Activated CD4-positive, alpha-beta T cell treated with anti-CD3 and anti-CD28 coated beads for 4 hours (primary cell): ENCODE measurements around the gene CACNB4.
A peak's percentile ranks its signal among the peaks of the same experiment; 100 is the strongest.
"Not testable (repeated sequence)": the region's sequence is repeated elsewhere in the genome, so short reads cannot be mapped to it uniquely, and the experiment has no call there.

Experiments
- DNase-seq, 2 donors: peaks; one replicate each; pipeline ENCODE4 v3.0.0-alpha.2; 2020

CACNB4 gene

DNA sequence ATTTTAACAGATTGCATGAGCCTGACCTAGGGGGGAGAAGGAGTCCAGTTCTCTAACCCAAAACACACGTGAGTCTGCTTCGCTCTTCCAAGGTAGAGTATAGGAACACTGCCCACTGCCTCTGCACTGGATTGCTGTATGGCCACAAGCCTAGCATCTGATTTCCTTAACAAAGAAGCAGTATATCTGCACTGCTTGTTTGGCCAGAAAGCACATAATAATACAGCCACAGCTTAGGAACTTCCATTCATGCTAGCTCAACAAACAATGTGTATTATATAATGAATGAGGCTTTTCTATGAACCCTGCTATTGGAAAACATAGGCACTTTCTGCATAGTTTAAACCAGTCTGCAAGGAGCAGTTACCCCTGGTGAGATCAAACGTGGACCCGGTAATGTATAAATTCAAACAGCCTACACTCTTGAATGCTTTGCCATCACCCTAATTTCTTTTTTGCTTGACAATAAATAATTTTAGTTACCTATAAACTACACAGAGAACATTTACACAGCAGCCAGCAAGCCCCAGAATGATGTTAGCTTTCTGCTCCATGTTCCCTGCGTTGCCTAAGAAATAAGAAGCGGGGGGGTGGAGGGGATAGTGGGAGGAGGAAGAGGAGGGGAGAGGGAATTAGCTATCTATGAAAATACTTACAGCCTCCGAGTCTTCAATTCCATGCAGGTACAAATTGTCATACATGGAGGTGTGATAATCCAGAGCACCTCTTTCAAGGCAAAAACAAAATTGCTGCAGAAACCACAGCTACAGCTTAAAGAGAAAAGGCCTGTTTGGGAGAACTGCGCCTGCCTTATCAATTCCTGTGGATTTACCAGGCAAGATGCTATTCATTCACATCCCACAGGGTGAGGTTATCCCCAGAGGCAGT lies 125.6 kb downstream of the CACNB4 start:
- DNase-seq: no peak

DNA sequence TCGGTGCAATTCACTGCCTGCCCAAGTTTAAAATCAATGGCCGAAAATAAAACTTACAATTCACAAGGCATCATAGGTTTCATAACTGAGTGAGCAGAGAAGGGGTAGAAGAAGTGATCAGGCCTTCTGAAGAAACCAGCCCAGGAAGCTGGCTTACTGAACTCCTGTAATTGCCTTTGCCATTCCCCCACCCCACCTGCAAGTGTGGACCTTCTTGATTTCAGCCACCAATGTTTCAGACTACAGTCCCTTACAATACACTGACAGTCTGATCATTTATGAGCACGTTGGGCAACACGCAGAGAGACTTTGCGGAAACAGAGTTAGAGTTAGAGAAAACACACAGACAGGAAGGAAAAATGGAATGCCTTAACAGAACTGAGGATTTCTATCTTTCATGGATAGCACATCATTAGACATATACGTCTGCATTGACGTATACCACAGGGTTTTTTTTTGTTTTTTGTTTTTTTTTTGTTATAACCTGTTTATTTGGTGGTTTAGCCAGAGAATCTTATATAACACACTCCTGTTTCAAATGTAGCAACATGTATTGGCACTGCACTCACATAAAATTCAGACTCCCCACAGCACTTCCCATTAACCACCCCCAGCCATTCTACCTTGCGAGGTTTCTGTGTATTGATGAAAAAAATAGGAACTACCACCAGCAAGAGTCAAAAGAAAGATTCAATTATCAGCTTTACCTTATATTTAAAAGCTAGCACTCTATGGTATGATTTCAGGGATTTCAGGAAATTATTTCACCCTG lies 126.4 kb downstream of the CACNB4 start:
- no peak for DNase-seq

DNA sequence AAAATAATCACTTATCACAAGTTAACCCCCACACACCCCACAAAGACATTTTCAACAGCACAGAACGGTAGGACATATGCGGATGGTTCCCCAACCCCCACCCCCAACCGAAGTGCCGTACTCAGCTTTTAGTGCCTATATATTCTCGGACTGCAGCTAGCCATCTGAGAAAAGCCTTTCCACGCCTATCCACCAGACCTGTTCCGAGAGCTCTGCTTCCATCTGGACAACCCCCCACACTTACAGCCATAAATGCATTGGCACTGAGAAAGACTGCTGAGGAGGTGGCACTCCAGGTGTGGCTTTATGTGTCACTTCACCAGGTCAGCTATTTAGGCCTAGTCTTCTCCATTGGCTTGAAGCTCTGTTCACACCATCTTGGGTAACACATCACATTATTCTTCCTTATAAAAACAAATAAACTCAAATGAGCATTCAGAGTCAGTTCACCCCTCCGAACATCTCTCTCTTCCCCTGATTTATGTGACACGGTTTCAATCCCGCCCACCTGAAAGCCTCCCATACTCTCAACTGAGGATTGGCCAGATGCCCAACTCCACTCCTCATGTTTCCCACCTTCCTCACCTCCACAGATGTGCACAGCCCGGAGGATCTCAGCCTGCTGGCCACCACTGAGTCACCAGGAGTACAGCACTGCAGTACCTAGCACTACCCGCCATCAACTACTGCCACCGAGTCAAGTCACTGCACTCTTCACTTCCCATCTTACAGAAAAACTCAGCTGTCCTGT lies 127.4 kb downstream of the CACNB4 start:
- no peak for DNase-seq

DNA sequence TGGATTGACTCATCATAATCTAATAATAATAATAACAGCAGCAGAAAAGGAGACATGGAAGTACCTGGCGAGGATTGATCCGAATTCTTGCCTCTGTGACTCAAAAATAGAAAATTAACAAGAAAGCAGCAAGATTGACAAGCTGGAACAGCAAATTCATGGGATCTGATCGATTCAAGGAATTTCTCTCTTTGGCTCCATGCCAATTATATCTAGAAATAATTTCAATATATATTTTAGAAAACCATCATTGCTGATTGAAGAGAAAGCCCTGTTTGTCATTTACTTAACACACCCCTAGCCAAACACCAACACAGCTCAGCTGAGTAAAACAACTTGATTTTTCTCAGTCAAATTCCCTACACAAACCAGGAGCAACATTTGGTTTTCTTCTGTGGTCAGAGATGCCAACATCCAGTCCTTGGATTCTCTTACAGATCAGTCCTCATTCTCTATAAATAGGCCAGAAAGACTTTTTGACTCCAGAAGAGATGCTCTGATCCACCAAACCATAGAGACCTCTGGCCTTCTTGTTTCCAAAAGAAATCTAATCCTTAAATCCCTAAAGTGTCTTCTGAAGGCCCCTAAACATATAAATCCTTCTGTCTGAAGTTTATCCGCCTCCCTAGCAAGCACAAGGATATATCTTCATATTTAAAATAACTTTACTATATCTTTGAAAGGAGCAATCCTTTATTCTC lies 129.9 kb downstream of the CACNB4 start:
- DNase-seq: no peak

DNA sequence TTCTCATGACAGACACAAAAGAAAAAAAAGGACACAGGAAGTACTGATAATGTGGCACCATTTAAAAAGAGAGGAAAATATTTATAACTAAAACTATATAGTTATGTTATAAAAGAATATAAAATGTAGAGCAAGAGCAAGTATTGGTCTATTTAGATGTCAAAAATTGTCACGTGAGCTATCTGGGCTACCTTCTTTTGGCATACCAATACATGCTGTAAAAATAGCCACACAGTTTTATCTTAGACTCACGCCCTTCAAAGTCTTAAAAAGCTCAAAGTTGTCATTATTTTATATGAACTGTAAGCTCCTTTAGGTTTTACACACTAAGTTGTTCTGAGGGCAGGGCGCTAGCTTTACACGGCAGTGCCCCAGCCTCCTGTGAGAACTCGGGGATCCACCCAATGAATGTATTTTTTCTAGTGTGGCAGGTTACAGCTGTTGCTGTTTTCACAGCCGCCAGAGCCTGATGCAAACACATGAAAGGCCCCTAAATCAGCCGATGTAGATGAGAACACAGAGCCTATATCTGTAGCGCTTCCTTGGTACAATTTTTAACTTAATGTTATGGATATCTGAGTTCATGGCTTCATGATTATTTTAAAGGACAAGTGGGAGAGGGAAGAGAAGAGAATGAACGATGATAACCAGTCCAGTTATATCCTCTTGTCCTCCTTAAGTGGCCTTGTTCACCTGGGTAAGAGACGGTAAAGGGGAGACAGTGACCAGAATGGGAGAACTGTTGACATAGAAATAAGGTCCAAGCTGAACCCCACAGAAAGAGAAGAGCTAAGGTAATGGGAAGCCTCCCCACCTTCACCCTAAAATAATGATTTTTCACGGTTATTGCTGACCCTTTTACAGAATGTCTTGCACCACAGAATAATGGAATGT lies 130.8 kb downstream of the CACNB4 start:
- no peak for DNase-seq

DNA sequence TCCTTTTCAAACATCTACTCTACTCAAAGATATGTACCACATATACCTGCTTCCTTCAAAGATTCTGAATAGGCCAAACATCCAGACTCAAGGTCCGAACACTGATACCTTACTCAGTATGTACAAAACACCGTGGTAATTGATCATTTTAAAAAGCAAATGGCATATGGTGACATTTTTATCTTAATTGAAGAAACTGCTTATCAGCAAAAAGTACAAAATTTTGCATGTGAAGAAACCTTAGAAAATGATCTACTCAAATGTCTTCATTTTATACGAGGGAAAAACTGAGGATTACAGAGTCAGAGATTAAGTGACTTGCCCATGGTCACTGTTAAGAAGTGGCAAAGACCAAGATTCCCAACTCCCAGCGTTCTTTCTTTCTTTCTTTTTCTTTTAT lies 133.0 kb downstream of the CACNB4 start:
- no peak for DNase-seq

DNA sequence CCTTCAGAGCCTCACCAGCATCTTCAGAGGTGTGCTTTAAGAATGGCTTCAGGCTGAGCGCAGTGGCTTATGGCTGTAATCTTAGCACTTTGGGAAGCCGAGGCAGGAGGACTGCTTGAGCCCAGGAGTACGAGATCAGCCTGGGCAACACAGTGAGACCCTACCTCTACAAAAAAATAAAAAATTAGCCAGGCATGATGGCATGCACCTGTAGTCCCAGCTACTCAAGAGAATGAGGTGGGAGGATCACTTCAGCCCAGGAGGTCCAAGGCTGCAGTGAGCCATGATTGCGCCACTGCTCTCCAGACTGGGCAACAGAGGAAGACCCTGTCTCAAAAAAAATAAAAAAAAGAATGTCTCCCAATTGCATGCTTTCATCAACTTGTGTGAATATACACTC lies 137.3 kb downstream of the CACNB4 start:
- DNase-seq: no peak

DNA sequence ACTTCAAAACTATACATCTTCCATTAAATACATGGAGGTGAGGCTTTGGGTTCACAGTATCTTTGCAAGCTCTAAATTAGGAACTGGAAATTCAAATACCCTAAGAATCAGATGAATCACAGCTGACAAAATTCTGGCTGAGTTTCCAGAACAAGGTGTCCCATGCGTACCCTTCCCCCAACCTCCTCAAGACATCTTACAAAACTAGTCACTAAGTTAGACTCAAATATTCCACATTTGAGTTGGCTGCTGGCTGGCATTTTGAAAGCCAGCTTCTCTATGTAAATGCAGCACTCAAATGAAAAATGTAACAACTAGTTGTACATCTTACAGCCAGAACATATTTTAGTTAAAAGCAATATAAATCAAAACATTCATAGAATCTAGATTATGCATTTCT lies 139.6 kb downstream of the CACNB4 start:
- no peak for DNase-seq

DNA sequence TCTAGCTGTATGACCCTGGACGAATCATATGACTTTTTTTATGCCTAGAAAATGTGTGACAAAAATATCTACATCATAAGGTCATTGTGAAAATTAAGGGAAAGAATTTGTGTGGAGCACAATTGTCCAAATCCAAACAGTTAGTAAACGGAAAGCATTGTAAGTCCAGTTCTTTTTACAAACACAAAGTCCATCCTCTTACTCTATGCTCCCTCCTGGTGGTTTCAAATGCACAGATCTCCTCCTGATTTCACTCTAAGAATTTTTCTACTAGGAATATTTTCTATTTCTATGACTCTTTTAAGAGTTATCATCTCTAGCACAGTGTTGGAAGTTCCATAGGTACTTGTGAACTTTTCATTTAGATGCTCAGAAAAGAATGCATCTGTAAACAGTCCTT lies 145.4 kb downstream of the CACNB4 start:
- no peak for DNase-seq

DNA sequence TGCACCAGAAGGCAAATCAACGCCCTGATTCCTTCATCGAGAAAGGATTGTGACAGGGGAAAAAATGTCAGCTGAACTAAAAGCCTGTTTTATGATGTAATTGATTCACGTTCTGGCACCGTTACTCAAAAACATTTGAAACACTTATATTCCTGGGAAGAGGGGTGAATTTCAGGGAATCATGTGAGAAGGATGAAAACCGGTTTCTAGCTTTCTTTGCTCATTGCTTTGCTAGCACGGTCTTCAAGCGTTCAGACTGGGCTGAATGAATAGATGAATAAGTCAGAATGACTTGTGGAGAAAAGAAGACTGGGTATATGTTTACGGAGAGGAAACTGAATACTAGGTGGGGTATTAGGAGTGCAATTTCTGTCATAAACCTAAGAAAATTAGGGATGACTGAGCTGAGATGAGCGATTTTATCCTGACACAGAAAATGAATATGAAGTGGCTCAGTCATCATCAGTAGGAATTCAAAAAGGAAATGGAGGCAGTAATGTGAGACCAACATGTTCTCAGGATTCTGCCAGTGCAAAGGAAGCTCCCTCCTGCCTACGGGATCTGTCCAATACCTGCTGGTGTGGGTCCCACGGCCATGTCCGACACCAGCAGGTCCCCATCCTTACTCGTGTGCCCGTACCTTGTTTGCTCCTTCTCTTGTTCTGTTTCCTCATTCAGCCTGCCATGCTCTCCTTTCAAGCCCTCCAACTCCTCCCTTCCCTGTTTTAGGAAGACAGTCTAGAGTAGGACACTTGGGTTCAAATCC lies 146.0 kb downstream of the CACNB4 start:
- DNase-seq: no peak

DNA sequence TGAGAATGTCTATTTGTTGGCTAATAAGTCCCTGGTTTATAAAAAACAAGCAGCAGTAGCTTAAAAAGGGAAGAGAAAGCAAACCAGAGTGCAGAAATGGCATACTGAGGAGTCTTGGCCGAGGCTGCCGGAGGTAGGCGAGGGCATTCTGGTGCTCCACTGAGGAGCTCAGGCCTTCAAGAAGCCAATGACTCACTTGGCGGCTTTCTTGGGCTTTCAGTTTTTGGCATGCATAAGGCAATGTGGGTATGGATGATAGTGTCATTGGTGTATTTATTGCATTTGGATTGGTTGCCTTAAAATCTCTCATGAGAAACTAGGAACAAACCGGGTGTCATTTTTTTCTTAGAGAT lies 151.1 kb downstream of the CACNB4 start:
- DNase-seq: no peak

DNA sequence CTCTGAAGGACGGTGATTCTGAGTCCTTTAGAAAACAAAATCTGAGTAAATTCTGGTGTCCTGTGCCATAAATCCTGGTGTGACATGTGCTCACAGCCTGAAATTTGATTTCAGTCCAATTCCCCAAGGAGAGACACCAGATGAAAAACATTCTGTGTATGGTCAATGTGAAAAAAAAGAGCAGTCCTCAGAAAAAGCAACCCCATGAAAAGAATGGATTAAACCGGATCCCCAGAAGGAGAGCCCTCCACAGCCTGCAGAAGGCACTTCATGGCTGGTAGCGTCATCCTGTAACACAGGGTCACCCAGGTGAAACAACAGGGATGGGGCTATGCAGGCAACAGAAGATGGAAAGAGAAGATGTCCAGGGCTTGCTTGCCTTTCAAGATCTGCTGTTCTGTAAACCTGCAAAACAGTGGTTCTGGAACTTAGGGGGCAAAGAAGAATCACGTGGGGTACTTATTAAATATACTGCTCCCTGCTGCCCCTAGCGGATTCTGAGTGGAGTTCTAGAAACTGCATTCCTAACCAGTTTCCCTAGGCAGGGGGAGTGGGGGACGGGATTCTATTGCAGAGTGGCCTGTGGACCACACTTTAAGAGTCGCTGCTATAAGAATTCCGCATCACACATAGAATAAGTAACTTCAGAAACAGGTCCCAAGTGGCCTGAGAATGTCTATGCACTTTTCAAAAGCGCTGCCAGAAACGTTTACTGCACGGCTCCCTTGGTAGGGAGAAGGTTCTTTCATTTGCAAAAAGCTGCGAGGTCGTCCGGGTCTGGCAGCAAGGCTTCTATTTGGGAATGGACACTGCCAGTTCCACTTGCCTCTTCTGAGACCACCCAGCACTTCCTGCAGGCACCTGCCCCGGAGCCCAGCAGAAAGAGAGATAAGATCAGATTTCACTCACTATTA lies 151.7 kb downstream of the CACNB4 start:
- DNase-seq: peak in 1 of 2 donors; percentile 8

DNA sequence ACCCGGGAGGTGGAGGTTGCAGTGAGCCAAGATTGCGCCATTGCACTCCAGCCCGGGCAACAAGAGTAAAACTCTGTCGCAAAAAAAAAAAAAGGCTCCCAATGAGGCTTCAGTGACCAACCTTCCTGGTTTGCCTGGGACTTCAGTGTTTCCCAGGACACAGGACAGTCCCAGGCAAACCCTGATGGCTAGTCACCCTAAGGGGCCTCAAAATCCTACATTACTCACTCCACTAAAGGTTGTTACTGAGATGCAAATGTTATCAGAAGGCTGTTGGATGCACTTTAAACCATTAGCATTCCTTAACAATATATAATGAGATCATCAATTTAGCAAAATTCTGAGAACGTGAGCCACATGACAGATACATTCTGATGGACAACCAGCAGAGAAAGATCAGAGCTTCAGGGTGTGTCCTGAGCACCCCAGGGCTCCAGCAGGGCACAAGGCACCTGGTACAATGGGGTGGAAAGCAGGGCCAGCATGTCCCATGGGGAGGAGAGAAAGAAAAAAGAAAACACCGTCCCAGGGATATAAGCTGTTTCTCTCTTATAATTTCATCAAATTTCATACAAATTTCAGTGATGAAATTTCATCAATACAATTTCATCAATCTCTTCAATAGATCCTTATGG lies 152.5 kb downstream of the CACNB4 start:
- no peak for DNase-seq

DNA sequence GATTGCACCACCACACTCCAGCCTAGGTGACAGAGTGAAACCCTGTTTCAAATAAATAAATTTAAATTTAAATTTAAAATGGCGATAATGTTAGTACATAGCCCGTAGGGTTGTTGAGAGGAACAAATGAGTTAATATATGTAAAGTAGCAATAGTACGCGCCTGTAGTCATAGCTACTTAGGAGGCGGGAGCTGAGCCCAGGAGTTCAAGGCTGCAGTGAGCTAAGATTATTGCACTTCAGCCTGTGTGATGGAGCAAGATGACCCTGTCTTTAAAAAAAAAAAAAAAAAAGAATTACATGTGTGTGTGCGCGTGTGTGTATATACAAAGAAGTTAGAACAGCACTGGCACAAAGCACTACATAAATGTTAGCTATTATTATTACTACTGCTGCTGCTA lies 153.2 kb downstream of the CACNB4 start:
- DNase-seq: no peak

DNA sequence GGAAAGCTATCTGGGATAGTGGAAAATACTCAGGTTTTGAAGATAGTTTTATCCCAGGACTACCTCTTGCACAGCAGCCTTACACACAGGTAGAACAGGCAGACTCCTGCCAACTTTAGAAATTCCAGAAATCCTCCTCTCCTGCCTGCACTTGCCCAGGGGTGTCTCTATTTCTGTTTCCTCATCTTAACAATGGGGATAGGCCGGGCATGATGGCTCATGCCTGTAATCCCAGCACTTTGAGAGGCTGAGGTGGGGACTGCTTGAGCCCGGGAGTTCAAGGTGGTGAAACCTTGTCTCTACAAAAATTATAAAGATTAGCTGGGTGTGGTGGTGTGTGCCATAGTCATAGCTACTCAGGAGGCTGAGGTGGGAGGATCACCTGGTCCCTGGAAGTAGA lies 153.7 kb downstream of the CACNB4 start:
- DNase-seq: no peak

DNA sequence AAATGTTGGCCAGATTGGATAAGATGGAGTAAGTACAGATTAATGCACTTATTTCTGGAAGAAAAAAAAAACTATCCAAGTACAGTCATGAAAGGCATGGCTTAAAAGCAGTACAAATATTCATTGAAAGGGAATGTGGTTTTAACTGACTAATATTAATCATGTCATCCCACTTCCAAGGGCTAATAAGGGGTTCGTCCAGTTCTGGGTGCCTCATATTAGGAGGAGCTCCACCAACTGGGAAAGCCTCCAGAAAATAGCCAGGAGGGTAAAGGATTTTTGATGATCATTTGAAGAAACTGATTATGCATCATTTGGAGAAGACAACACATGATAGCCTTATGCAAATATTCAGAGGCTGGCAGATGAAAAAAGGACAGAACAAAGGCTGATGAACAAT lies 155.4 kb downstream of the CACNB4 start:
- DNase-seq: no peak

DNA sequence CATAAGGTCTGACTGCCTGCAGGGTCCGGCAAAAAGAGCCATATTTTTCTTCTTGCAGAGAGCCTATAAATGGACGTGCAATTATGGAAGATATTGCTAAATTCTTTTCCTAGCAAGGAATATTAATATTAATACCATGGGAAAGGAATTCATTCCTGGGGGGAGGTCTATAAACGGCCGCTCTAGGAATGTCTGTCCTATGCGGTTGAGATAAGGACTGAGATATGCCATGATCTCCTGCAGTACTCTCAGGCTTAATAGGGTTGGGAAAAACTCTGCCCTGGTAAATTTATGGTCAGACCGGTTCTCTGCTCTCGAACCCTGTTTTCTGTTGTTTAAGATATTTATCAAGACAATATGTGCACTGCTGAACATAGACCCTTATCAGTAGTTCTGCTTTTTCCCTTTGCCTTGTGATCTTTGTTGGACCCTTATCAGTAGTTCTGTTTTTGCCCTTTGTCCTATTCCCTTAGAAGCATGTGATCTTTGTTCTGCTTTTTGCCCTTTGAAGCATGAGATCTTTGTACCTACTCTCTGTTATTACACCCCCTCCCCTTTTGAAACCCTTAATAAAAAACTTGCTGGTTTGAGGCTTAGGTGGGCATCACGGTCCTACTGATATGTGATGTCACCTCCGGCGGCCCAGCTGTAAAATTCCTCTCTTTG lies 156.2 kb downstream of the CACNB4 start:
- not testable (repeated sequence) for DNase-seq

DNA sequence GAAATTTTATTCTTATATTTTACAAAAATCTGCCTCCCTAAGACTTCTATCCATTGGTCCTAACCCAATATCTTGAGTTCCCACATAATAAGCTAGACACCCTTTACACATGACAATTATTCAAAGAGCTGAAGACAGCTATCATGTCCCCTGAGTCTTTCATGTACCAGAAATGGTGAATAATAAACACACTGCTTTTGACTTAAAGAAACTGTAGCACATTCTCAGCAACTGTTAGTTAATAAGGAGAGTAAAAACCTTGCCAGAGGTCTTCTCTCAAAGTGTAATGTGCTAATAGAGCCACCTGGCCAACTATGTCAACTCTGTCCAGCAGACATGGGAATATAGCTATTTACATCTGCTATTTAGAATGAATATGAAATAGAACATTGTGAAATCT lies 160.9 kb downstream of the CACNB4 start:
- no peak for DNase-seq

DNA sequence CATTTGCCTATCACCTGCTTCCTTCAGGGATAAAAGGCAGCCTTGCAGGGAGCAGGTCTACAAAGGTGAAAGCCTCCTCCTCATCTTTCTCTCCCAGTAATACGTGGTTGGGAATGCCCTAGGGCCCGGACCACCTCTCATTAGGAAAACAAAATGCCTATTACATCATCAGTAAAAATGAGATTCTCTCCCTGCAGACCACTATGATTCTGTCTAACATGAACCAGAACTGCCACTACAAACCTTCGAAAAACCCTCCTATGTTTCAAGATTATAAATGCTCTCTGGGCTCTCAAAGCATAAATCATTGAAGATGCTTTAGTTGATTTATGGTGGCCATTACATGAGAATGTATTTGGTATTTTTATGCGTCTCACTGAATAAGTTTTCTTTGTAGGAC lies 162.2 kb downstream of the CACNB4 start:
- no peak for DNase-seq
